Esophagus muscularis mucosa (tissue), 4 donors: ENCODE data around the gene LOXL1. TPM values are rescaled to one million over a fixed set of nuclear protein-coding genes. Genes with fewer than 3 reads are reported as not detected.
A peak's percentile ranks its signal among the peaks of the same experiment; 100 is the strongest.

Experiments
- DNase-seq: peaks from one replicate; pipeline ENCODE4 v3.0.0-alpha.2; 2017; ENCODE audit errors: extremely low spot score
- H3K27ac ChIP-seq, 4 donors: fragments of 200-600 bp; sonication (generic); replicated peaks in 1 of 4; 1 replicate in 3 of 4; 2 replicates in 1 of 4; pipeline ENCODE4 v1.5.1; 2016 to 2019; ENCODE audit warnings: mild to moderate bottlenecking in 1 of 4
- H3K27me3 ChIP-seq, 4 donors: fragments of 200-600 bp; sonication (generic); one replicate each; pipeline versions ENCODE4 v1.5.1 to v1.6.0; 2016 to 2019
- H3K36me3 ChIP-seq, 4 donors: fragments of 200-600 bp; sonication (generic); one replicate each; pipeline ENCODE4 v1.5.1; 2016 to 2019
- H3K4me1 ChIP-seq, 4 donors: fragments of 200-600 bp; sonication (generic); one replicate each; pipeline ENCODE4 v1.5.1; 2016 to 2019
- H3K4me3 ChIP-seq, 4 donors: fragments of 200-600 bp; sonication (generic); 1 replicate in 2 of 4; 2 replicates in 2 of 4; pipeline ENCODE4 v1.5.1; 2016 to 2019; ENCODE audit warnings: mild to moderate bottlenecking in 4 of 4, moderate library complexity in 1 of 4
- H3K9me3 ChIP-seq, 4 donors: fragments of 200-600 bp; sonication (generic); 1 replicate in 3 of 4; 2 replicates in 1 of 4; pipeline ENCODE4 v1.5.1; 2016 to 2019
- EP300 ChIP-seq: sonication (generic); formaldehyde crosslinking; IDR thresholded peaks from one replicate; pipeline ENCODE4 v1.6.1; 2017; ENCODE audit warnings: antibody characterized with exemption
- POLR2A ChIP-seq: fragments of 450-650 bp; IDR thresholded peaks from one replicate; pipeline ENCODE4 v1.6.1; 2017; ENCODE audit warnings: antibody characterized with exemption, moderate library complexity, mild to moderate bottlenecking, low read depth
- POLR2AphosphoS5 ChIP-seq, 2 donors: sonication (generic); formaldehyde crosslinking; IDR thresholded peaks; one replicate each; pipeline ENCODE4 v1.6.1; 2017; ENCODE audit warnings: antibody characterized with exemption in 2 of 2
- WGBS: methylation state at CpG from one replicate; pipeline ENCODE4 v1.1.5; 2018; 5-methylcytosine and 5-hydroxymethylcytosine counted together
- intact Hi-C: fragments of 100-400 bp; cut with DNase I; formaldehyde crosslinking; loops from one replicate; pipeline ENCODE4 v1.15.1; 2023
- total RNA-seq, 4 donors: library from RNA; depleted of rRNA; stranded (reverse); fragments of >200 nt; gene quantifications; one replicate each; pipeline versions ENCODE4 v1.1.0 to v1.2.1, GENCODE V29; 2016
- TF ChIP-seq, protein P1 (sequence below), 3 experiments: fragments of 200-600 bp in 2 of 3; fragments of 450-650 bp in 1 of 3; sonication (generic) in 2 of 3; IDR thresholded peaks; one replicate each; pipeline ENCODE4 v1.5.1; 2017 to 2019; ENCODE audit warnings: antibody characterized with exemption in 3 of 3, mild to moderate bottlenecking in 2 of 3, moderate library complexity in 1 of 3

The LOXL1 gene
- total RNA-seq, 4 donors from 2014 or later: 19.7 to 84.3 (median 39.1) TPM

DNA sequence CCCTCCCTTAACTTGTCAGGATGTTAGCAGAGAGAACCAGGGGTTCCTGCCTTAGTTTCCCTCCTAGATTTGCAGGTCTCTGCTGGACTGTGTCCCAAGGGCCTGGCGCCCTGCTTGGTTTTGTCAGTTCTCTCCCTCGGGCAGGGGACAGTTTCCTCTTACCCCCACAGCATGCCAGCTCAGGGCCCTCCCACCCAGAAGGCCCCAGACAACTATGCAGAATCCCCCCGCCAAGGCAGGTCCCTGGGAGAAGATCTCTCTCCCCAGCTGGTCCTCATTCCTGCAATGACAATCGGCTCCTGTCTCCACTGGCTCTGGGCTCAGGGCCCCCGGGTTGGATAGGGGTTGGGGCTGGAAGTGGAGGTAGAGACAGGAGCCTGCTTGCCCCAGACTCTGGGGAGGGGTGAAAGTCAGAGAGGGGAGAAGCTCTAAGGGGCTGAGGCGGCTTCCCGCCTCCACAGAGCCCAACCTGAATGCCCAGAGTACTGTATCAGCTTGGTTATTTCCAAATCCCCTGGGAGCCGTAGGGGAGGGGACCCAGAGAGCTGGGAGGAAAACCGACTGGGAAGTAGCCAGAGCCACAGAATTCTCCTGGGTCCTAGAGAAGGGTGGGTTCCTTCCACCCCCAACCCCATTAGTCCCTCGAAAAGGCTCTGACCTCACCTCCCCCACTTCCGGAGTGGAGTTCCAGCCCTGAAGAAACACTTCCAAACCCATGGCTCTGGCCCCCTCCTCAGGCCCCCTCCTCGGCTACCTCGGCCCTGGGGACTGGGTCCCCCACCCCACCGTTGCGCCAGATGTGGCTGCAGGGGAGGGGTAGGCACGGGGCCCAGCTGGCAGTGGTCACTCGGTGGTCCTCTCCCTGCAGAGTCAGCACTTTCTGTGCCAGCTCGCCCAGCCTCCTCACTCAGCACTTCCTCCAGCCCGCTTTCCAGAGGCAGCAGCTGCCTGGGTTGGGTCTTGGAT, 3.8 kb upstream of the LOXL1 start:
- 27% methylated on average over 15 of the region's 19 CpGs for WGBS
- intact Hi-C loops: no loop called here
- Histone ChIP-seq H3K4me3 (peak overlapping the region in 3 of 4 donors; percentile 4 to 20 (median 6)), H3K9me3 (no peaks in the 10 kb centered on the region), H3K36me3 (peaks cover 0 to 6% (median 0%) of the 10 kb centered on the region in 4 donors), H3K4me1 (peaks cover 63 to 74% (median 72%) of the 10 kb centered on the region in 4 donors), H3K27me3 (peaks cover 0 to 9% (median 0%) of the 10 kb centered on the region in 4 donors), H3K27ac (peak overlapping the region; percentile 92 to 96 (median 94))
- TF ChIP-seq EP300 (no peak), POLR2A (no peak), POLR2AphosphoS5 (IDR thresholded peaks at IDR 0.05) (no peak)
- TF ChIP-seq, protein P1, sequence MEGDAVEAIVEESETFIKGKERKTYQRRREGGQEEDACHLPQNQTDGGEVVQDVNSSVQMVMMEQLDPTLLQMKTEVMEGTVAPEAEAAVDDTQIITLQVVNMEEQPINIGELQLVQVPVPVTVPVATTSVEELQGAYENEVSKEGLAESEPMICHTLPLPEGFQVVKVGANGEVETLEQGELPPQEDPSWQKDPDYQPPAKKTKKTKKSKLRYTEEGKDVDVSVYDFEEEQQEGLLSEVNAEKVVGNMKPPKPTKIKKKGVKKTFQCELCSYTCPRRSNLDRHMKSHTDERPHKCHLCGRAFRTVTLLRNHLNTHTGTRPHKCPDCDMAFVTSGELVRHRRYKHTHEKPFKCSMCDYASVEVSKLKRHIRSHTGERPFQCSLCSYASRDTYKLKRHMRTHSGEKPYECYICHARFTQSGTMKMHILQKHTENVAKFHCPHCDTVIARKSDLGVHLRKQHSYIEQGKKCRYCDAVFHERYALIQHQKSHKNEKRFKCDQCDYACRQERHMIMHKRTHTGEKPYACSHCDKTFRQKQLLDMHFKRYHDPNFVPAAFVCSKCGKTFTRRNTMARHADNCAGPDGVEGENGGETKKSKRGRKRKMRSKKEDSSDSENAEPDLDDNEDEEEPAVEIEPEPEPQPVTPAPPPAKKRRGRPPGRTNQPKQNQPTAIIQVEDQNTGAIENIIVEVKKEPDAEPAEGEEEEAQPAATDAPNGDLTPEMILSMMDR (IDR thresholded peaks at IDR 0.05): no peak
- no peak for DNase-seq

DNA sequence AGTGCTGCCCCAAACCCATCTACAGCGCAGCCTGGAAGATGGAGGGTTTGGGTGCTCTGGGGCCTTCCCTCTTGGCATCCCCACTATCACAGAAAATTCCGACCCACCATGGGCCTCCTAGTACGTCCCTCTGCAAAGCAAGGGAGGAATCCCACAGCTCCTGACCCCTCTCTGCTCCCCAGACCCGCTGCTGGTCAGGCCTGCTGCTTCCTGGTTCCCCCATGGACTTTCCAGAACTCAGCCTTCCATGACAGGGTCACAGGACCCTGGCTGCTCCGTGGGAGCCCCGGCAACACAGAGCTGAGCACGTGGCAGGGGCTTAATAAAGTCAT, 3.1 kb upstream of the LOXL1 start:
- Histone ChIP-seq H3K27me3 (peaks cover 0 to 15% (median 0%) of the 10 kb centered on the region in 4 donors), H3K27ac (peak overlapping the region; percentile 92 to 96 (median 94)), H3K36me3 (peaks cover 0 to 6% (median 0%) of the 10 kb centered on the region in 4 donors), H3K9me3 (no peaks in the 10 kb centered on the region), H3K4me3 (peak overlapping the region in 3 of 4 donors; percentile 4 to 20 (median 6)), H3K4me1 (peaks cover 67 to 80% (median 79%) of the 10 kb centered on the region in 4 donors)
- intact Hi-C loops: no loop called here
- no peak for DNase-seq
- WGBS: 63% methylated on average over 7 of the region's 7 CpGs
- TF ChIP-seq, protein P1 (IDR thresholded peaks at IDR 0.05): no peak
- TF ChIP-seq POLR2AphosphoS5 (IDR thresholded peaks at IDR 0.05): no peak
- no peak for TF ChIP-seq POLR2A
- no peak for TF ChIP-seq EP300

DNA sequence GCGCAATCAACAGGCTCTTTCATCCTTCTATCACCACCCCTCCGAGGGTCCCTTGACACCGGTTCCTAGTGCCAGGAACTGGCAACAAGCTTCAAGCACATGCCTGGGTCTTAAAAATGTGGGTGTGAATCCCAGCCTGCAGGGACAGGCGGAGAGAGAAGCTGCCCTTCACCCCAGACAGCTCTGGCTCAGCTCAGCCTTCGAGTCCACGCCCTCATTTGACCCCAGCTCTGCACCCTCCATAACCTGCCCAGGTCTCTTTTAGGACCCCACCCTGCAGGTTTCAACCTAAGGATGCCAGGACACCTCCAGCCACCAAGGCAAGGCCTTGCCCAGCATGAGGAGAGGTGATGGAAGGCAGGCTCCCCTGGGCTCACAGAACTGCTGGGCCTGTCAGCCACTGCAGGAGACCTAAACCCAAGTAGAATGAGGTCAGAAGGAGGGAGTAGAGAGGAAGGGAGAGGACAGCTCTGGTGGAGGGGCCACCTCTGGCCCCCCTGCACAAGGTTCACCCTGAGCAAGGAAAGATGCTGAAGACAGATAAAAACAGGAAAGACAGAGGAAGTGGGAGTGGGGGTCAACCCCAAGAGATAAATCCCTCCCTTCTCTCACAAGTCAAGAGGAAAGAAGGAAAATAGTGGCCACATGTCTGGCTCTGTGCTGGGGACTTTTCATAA, 2.6 kb upstream of the LOXL1 start:
- Histone ChIP-seq H3K4me3 (no peak overlapping the region), H3K9me3 (no peaks in the 10 kb centered on the region), H3K36me3 (peaks cover 0 to 4% (median 0%) of the 10 kb centered on the region in 4 donors), H3K27me3 (peaks cover 0 to 17% (median 0%) of the 10 kb centered on the region in 4 donors), H3K27ac (peak overlapping the region; percentile 92 to 96 (median 94)), H3K4me1 (peaks cover 69 to 85% (median 84%) of the 10 kb centered on the region in 4 donors)
- 40% methylated on average over 3 of the region's 6 CpGs for WGBS
- no peak for DNase-seq
- intact Hi-C loops: no loop called here
- no peak for TF ChIP-seq POLR2AphosphoS5 (IDR thresholded peaks at IDR 0.05)
- TF ChIP-seq, protein P1 (IDR thresholded peaks at IDR 0.05): no peak
- no peak for TF ChIP-seq POLR2A
- no peak for TF ChIP-seq EP300

DNA sequence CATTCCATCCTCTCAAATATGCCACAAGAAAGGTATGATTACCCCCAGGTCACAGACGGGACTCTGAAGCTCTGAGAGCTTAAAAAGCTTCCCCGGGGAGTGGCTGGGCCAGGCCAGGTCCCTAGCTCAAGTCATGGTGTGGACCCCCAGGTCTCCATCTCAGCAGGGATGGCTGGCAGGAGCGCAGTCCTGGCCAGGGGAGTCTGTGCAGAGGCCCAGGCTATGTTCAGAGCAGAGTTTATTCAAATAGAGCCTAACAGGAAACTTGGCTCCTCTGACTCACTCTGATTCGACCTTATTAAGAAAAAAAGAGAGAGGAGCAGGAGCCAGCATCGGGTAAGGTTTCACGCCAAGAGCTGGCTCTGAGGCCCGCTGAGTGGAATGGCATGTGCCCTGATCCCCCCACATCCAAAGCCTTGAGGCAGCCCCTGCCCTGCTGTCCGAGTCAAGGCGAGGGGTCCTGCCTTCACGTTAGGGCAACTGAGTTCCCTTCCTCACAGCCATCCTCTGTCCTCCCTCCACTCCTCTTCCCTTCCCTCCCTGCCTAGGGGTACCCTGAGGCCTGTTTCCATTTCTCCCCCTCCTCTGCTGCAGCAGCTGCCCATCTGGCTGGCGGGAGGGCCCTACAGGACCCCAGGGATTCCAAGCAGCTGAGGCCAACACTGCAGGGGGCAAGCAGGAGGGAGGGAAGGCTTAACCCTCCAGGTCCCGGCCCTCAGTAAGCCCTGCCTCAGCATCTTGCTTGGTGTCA, 1.9 kb upstream of the LOXL1 start:
- peak; percentile 41 to 51 for TF ChIP-seq POLR2AphosphoS5 (IDR thresholded peaks at IDR 0.05)
- TF ChIP-seq, protein P1 (IDR thresholded peaks at IDR 0.05): no peak
- peak overlapping the region in 1 of 4 donors; percentile 2 for H3K4me3 ChIP-seq
- WGBS: 18% methylated on average over 12 of the region's 12 CpGs
- no peak for DNase-seq
- H3K27me3 ChIP-seq: peaks cover 0 to 17% (median 0%) of the 10 kb centered on the region in 4 donors
- no peaks in the 10 kb centered on the region for H3K36me3 ChIP-seq
- H3K4me1 ChIP-seq: peaks cover 74 to 93% (median 91%) of the 10 kb centered on the region in 4 donors
- intact Hi-C loops: no loop called here
- H3K9me3 ChIP-seq: no peaks in the 10 kb centered on the region
- H3K27ac ChIP-seq: peak overlapping the region; percentile 92 to 96 (median 94)
